Measurements from ENCODE around the gene GMPR2.

- TF ChIP-seq POLR2A (IDR thresholded peaks at IDR 0.05; ENCODE audit: extremely low read depth, insufficient read length) (no peak), CTCF (IDR thresholded peaks at IDR 0.05; ENCODE audit: low read depth, low read length) (no peak), MAX (IDR thresholded peaks at IDR 0.05; ENCODE audit: low read depth, low read length) (no peak)
Observed at GRCh38 chr14:24213866-24214662, 18.7 kb upstream of the GMPR2 start.
